KMS-11 (cell line): ENCODE results near the gene SELENOI.

Experiments
- H2AFZ ChIP-seq: fragments of 200-600 bp; sonication (generic); 2 replicates; pipeline ENCODE4 v1.6.1; 2016; ENCODE audit warnings: antibody characterized with exemption, mixed run types, low read depth
- H3K27ac ChIP-seq: fragments of 200-600 bp; sonication (generic); 2 replicates; pipeline ENCODE4 v1.6.1; 2016; ENCODE audit warnings: mild to moderate bottlenecking, mixed run types
- H3K27me3 ChIP-seq: fragments of 200-600 bp; sonication (generic); 2 replicates; pipeline ENCODE4 v1.6.1; 2017; ENCODE audit warnings: mild to moderate bottlenecking, low read depth, mixed run types, moderate library complexity; ENCODE audit not compliant: insufficient read depth
- H3K36me3 ChIP-seq: fragments of 200-600 bp; sonication (generic); 2 replicates; pipeline ENCODE4 v1.6.1; 2017; ENCODE audit warnings: mild to moderate bottlenecking, mixed run types; ENCODE audit not compliant: insufficient read depth
- H3K4me1 ChIP-seq: fragments of 200-600 bp; sonication (generic); 2 replicates; pipeline ENCODE4 v1.6.1; 2016; ENCODE audit warnings: mild to moderate bottlenecking, low read depth, mixed run types; ENCODE audit not compliant: poor library complexity, severe bottlenecking
- H3K4me2 ChIP-seq: fragments of 200-600 bp; sonication (generic); 2 replicates; pipeline ENCODE4 v1.7.0; 2016; ENCODE audit warnings: mild to moderate bottlenecking, mixed run types
- H3K4me3 ChIP-seq: fragments of 200-600 bp; sonication (generic); IDR thresholded peaks from 2 replicates; pipeline ENCODE4 v1.6.1; 2017; ENCODE audit warnings: low read depth, low read length, mixed read lengths; ENCODE audit not compliant: insufficient read depth
- H3K79me2 ChIP-seq: fragments of 200-600 bp; sonication (generic); 2 replicates; pipeline ENCODE4 v1.6.1; 2016; ENCODE audit warnings: low read depth, mixed run types; ENCODE audit not compliant: insufficient read depth
- H3K9ac ChIP-seq: fragments of 200-600 bp; sonication (generic); 2 replicates; pipeline ENCODE4 v1.6.1; 2016; ENCODE audit warnings: mild to moderate bottlenecking, mixed run types
- H4K20me1 ChIP-seq: fragments of 200-600 bp; sonication (generic); 2 replicates; pipeline ENCODE4 v1.6.1; 2016; ENCODE audit warnings: mild to moderate bottlenecking, mixed run types; ENCODE audit not compliant: insufficient read depth
- TF ChIP-seq, protein P1 (sequence below): fragments of 200-600 bp; sonication (generic); conservative IDR thresholded peaks from 2 replicates; pipeline ENCODE4 v1.6.1; 2017; ENCODE audit warnings: low read depth, mild to moderate bottlenecking, antibody characterized with exemption, low read length, moderate library complexity, mixed read lengths

The SELENOI gene

GRCh38 chr2:26384597-26384996 lies 38.7 kb downstream of the SELENOI start:
- no peak overlapping the region for H3K4me2 ChIP-seq
- no peak overlapping the region for H3K9ac ChIP-seq
- H3K27ac ChIP-seq: no peak overlapping the region
- H3K27me3 ChIP-seq: no peaks in the 10 kb centered on the region
- H3K4me3 ChIP-seq: no peak overlapping the region
- H3K4me1 ChIP-seq: peaks cover 4% of the 10 kb centered on the region
- TF ChIP-seq, protein P1, sequence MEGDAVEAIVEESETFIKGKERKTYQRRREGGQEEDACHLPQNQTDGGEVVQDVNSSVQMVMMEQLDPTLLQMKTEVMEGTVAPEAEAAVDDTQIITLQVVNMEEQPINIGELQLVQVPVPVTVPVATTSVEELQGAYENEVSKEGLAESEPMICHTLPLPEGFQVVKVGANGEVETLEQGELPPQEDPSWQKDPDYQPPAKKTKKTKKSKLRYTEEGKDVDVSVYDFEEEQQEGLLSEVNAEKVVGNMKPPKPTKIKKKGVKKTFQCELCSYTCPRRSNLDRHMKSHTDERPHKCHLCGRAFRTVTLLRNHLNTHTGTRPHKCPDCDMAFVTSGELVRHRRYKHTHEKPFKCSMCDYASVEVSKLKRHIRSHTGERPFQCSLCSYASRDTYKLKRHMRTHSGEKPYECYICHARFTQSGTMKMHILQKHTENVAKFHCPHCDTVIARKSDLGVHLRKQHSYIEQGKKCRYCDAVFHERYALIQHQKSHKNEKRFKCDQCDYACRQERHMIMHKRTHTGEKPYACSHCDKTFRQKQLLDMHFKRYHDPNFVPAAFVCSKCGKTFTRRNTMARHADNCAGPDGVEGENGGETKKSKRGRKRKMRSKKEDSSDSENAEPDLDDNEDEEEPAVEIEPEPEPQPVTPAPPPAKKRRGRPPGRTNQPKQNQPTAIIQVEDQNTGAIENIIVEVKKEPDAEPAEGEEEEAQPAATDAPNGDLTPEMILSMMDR: no peak
- H4K20me1 ChIP-seq: no peaks in the 10 kb centered on the region
- H3K79me2 ChIP-seq: no peaks in the 10 kb centered on the region
- H3K36me3 ChIP-seq: no peaks in the 10 kb centered on the region; the same call in 1 of the 2 replicates
- H2AFZ ChIP-seq: no peak overlapping the region

- TF ChIP-seq, protein P1: no peak
- no peak overlapping the region for H3K9ac ChIP-seq
- no peak overlapping the region for H3K27ac ChIP-seq
- H2AFZ ChIP-seq: no peak overlapping the region
- no peak overlapping the region for H3K4me3 ChIP-seq
- no peaks in the 10 kb centered on the region for H3K79me2 ChIP-seq
- no peaks in the 10 kb centered on the region for H4K20me1 ChIP-seq
- H3K36me3 ChIP-seq: no peaks in the 10 kb centered on the region; the same call in 1 of the 2 replicates
- no peak overlapping the region for H3K4me2 ChIP-seq
- peaks cover 4% of the 10 kb centered on the region for H3K4me1 ChIP-seq
- H3K27me3 ChIP-seq: no peaks in the 10 kb centered on the region
Observed at GRCh38 chr2:26387189-26387588, 41.2 kb downstream of the SELENOI start.

DNA sequence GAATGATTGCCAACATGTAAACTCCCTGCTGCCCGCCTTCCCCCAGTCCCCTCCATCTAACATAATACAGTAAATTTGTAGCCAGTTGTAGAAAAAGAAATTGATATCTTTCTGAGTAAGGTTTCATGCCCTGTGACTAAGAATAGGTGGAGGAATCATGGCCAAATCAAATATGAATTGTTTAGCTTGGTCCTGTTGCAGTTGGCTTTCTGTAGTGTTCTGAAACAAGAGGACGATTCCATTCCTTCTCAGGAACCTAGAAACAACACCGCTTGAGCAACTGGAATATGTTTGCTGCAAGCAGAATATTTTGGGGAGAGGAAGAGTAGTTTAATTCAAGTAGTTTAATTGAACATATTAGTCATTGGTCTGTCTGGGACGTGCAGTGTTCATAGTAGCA lies 48.8 kb downstream of the SELENOI start:
- H3K79me2 ChIP-seq: no peaks in the 10 kb centered on the region
- H3K9ac ChIP-seq: no peak overlapping the region
- no peak overlapping the region for H3K27ac ChIP-seq
- no peaks in the 10 kb centered on the region for H3K36me3 ChIP-seq
- H4K20me1 ChIP-seq: no peaks in the 10 kb centered on the region
- no peak overlapping the region for H3K4me3 ChIP-seq
- H3K4me1 ChIP-seq: peaks cover 11% of the 10 kb centered on the region
- H3K27me3 ChIP-seq: no peaks in the 10 kb centered on the region
- no peak overlapping the region for H2AFZ ChIP-seq
- H3K4me2 ChIP-seq: no peak overlapping the region
- TF ChIP-seq, protein P1: no peak

- no peak overlapping the region for H2AFZ ChIP-seq
- no peaks in the 10 kb centered on the region for H3K36me3 ChIP-seq
- H3K4me3 ChIP-seq: no peak overlapping the region
- peaks cover 18% of the 10 kb centered on the region for H3K4me1 ChIP-seq
- H3K27me3 ChIP-seq: no peaks in the 10 kb centered on the region
- no peak overlapping the region for H3K27ac ChIP-seq
- H3K4me2 ChIP-seq: no peak overlapping the region
- no peaks in the 10 kb centered on the region for H4K20me1 ChIP-seq
- H3K9ac ChIP-seq: no peak overlapping the region
- no peaks in the 10 kb centered on the region for H3K79me2 ChIP-seq
- TF ChIP-seq, protein P1: no peak
Observed at GRCh38 chr2:26395394-26395793, 49.5 kb downstream of the SELENOI start.
